HL-60 (cell line): ENCODE measurements around the gene BUD23.

Source experiments
- DNase-seq, 2 experiments: peaks; one replicate each; pipeline ENCODE4 v3.0.0-alpha.2; 2010 to 2020; ENCODE audit warnings: low read depth in 1 of 2, low spot score in 1 of 2
- H3K27ac ChIP-seq: fragments of 250-450 bp; sonication (Bioruptor Pico); replicated peaks from 2 replicates; pipeline ENCODE4 v1.5.1; 2020; ENCODE audit warnings: mild to moderate bottlenecking, moderate library complexity
- H3K27me3 ChIP-seq: fragments of 250-450 bp; sonication (Bioruptor Pico); 2 replicates; pipeline ENCODE4 v1.5.1; 2021; ENCODE audit warnings: mild to moderate bottlenecking, moderate library complexity; ENCODE audit not compliant: insufficient read depth, poor library complexity, severe bottlenecking
- H3K4me3 ChIP-seq: replicated peaks from 2 replicates; pipeline ENCODE4 v1.5.1; 2011; ENCODE audit warnings: mild to moderate bottlenecking, control low read depth, low read length; ENCODE audit not compliant: insufficient read depth
- GABPA ChIP-seq: IDR thresholded peaks from 2 replicates; pipeline ENCODE4 v1.6.1; 2012; ENCODE audit warnings: low read depth
- POLR2AphosphoS5 ChIP-seq: IDR thresholded peaks from 2 replicates; pipeline ENCODE4 v1.6.1; 2012; ENCODE audit warnings: low read depth
- SPI1 ChIP-seq: IDR thresholded peaks from 2 replicates; pipeline ENCODE4 v1.6.1; 2012; ENCODE audit warnings: low read depth, mild to moderate bottlenecking, borderline replicate concordance
- TF ChIP-seq, protein P1 (sequence below): IDR thresholded peaks from 2 replicates; pipeline ENCODE4 v1.6.1; 2012; ENCODE audit warnings: low read depth; ENCODE audit not compliant: insufficient replicate concordance
- TF ChIP-seq, protein P2 (sequence below): IDR thresholded peaks from one replicate; pipeline ENCODE4 v1.5.1; 2011; ENCODE audit warnings: low read length, control low read depth, inconsistent platforms; ENCODE audit not compliant: insufficient read depth

BUD23 gene

DNA sequence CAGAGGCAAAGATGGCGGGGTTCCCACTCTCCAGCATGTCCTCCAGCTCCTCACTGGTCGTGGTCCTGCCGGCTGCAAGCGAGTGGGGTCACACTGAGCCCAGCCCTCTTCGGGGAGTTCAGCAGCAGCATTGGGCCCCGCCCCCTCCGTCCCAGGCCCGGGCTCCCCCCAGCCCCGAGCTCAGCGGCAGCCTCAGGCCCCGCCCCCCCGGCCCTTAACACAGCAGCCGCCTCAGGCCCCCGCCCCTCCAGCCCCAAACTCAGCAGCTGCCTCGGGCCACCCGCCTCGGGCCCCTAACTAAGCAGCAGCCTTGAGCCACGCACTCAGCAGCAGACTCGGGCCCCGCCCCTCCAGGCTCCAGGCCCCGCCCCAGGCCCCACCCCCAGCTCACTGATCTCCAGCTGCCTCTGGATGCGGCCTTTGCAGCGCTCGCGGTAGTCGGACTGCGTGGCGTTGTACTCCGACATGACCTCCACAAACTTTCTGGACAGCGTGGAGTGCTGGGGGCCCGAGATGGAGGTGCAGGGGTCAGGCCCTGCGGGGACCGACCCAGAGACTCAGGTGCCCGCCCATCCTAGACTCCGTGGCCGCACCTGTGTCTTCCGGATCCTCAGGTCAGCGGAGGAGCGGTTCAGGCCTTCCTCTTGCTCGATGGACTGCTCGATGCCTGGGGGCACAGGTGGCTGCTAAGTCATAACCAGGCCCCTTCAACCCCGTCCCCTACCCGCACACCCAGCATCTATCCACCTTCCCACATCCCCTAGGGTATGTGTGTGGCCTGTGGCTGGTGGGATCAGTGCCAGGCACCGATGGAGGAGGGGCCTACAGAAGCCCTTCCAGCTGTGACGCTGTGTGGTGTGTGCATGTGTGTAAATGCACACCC is 20.6 kb downstream of the BUD23 start:
- Histone ChIP-seq H3K27ac (no peak overlapping the region), H3K27me3 (no peaks in the 10 kb centered on the region), H3K4me3 (no peak overlapping the region)
- DNase-seq: no peak
- TF ChIP-seq, protein P1, sequence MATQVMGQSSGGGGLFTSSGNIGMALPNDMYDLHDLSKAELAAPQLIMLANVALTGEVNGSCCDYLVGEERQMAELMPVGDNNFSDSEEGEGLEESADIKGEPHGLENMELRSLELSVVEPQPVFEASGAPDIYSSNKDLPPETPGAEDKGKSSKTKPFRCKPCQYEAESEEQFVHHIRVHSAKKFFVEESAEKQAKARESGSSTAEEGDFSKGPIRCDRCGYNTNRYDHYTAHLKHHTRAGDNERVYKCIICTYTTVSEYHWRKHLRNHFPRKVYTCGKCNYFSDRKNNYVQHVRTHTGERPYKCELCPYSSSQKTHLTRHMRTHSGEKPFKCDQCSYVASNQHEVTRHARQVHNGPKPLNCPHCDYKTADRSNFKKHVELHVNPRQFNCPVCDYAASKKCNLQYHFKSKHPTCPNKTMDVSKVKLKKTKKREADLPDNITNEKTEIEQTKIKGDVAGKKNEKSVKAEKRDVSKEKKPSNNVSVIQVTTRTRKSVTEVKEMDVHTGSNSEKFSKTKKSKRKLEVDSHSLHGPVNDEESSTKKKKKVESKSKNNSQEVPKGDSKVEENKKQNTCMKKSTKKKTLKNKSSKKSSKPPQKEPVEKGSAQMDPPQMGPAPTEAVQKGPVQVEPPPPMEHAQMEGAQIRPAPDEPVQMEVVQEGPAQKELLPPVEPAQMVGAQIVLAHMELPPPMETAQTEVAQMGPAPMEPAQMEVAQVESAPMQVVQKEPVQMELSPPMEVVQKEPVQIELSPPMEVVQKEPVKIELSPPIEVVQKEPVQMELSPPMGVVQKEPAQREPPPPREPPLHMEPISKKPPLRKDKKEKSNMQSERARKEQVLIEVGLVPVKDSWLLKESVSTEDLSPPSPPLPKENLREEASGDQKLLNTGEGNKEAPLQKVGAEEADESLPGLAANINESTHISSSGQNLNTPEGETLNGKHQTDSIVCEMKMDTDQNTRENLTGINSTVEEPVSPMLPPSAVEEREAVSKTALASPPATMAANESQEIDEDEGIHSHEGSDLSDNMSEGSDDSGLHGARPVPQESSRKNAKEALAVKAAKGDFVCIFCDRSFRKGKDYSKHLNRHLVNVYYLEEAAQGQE: no peak
- no peak for TF ChIP-seq POLR2AphosphoS5

DNA sequence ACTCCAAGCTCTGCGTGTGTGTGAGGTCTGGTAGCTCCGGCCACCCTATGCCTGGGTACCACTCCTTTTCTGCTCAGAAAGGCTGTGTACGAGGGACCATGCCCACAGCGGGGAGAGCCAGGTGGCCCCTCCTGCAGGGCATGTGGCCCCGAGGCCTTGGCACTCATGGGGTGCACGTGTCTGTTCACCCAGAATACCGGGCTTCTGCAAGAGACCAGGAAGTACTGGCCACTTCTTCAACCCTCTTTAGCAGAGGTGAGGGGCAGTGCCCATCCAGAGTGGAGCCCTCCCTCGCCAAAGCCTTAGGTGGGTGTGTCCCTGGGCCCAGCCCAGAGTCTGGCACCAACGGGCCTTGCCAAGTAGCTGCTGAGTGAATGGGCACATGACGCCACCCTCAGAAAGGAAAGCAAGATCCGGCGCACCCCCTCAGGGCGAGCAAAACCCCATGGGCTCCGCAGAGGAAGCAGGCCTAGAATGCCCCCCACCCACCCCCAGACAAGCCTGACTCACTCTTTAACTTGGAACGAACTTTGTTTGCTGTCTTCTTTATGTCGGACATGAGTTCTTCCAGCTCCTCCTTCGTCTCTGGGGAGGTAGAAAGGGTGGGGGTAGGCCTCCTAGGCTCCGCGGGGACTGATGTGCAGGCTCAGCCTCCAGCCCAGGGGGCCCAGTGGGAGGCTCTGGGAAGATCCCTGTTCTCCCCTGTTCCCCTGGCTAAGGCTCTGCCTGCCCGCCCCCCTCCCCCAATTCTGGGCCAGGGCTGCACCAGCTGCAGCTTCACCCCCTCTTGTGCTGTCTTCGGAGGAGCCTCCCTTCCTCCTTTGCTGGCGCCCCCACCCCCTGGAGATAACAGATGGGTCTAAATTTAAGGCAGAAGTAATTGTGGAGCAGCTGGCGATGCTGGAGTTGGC is 21.5 kb downstream of the BUD23 start:
- TF ChIP-seq POLR2AphosphoS5 (no peak), GABPA (no peak)
- no peaks in the 10 kb centered on the region for H3K27me3 ChIP-seq

DNA sequence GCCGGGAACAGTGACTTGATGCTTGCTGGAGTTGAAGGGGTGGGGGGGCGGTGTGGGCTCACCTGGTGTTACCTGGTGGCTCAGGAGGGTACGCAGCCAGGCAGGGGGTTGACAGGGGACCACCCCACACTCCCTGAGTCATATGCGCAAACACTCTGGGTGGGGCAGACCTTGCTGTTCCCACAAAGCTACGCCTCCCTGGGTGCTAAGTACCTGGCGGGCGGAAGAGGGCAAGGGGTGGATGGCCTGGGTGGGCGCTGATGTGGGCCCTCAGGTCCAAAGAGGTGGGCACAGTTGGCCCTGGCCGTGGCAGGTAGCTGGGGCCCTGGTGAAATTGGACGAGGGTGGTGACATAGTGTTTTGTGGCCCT is 22.1 kb downstream of the BUD23 start:
- Histone ChIP-seq H3K4me3 (no peak overlapping the region), H3K27me3 (no peaks in the 10 kb centered on the region), H3K27ac (no peak overlapping the region)
- no peak for TF ChIP-seq GABPA
- no peak for TF ChIP-seq SPI1
- TF ChIP-seq, protein P2, sequence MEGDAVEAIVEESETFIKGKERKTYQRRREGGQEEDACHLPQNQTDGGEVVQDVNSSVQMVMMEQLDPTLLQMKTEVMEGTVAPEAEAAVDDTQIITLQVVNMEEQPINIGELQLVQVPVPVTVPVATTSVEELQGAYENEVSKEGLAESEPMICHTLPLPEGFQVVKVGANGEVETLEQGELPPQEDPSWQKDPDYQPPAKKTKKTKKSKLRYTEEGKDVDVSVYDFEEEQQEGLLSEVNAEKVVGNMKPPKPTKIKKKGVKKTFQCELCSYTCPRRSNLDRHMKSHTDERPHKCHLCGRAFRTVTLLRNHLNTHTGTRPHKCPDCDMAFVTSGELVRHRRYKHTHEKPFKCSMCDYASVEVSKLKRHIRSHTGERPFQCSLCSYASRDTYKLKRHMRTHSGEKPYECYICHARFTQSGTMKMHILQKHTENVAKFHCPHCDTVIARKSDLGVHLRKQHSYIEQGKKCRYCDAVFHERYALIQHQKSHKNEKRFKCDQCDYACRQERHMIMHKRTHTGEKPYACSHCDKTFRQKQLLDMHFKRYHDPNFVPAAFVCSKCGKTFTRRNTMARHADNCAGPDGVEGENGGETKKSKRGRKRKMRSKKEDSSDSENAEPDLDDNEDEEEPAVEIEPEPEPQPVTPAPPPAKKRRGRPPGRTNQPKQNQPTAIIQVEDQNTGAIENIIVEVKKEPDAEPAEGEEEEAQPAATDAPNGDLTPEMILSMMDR: no peak
- TF ChIP-seq, protein P1: no peak
- TF ChIP-seq POLR2AphosphoS5: no peak
- DNase-seq: no peak

More for the DNA sequence above, 21.5 kb downstream of the BUD23 start:
- H3K27ac ChIP-seq: no peak overlapping the region
- no peak overlapping the region for H3K4me3 ChIP-seq
- DNase-seq: no peak

DNA sequence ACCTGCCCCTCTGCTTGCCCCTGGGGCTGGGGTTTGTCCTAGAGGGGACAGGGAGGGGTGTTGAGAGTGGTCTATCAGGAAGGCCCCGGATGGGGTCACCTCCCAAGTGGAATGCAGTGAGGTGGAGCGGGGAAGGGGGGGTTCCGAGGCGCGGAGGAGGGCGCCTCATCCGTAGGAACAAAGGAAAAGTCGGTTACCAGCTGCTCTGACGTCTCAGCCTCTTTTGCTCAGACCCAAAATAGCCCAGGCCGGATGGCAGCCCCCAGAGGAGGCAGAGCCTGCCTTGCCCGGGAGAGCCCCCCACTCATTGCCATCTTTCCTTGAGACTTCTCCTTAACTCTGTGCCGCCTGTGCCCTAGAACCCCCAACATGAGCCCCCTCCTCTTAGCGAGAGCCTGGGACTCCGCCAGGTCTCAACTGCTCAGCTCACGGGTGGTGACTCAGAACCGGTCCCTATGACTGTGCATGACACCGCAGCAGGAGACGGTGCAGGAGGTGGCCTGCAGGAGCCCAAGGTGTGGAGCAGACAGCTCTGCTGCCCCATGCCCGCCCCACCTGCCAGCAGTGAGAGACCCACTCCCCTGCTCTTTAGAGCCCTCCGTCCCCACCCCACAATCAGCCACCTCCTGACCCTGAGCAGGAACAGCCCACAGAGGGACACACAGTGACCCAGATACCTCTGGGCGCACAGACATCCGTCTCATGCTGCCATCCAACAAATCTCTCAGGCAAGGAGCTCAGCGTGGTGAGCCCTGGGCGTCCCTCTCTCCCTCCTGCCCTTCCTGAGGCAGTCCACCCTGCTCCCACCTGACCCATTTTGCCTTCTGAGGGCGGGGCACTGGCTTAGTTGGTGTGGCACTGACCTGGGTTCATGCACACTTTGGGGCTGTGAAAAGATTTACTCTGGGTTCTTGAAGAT is 23.0 kb downstream of the BUD23 start:
- peak in 1 of 2 experiments; percentile 22 for DNase-seq
- no peak overlapping the region for H3K27ac ChIP-seq
- TF ChIP-seq POLR2AphosphoS5: no peak
- TF ChIP-seq, protein P2: no peak
- TF ChIP-seq GABPA: no peak
- TF ChIP-seq, protein P1: no peak
- TF ChIP-seq SPI1: no peak
- H3K4me3 ChIP-seq: no peak overlapping the region
- no peaks in the 10 kb centered on the region for H3K27me3 ChIP-seq
